ENCODE measurements around the gene FFAR4. TPM values are rescaled to one million over a fixed set of nuclear protein-coding genes. Genes with fewer than 3 reads are reported as not detected.
A peak's percentile ranks its signal among the peaks of the same experiment; 100 is the strongest.
"Not testable (repeated sequence)": the region's sequence is repeated elsewhere in the genome, so short reads cannot be mapped to it uniquely, and the experiment has no call there.

The FFAR4 gene
- total RNA-seq, 1 experiment from 2014 or later, result 0.92 TPM

DNA sequence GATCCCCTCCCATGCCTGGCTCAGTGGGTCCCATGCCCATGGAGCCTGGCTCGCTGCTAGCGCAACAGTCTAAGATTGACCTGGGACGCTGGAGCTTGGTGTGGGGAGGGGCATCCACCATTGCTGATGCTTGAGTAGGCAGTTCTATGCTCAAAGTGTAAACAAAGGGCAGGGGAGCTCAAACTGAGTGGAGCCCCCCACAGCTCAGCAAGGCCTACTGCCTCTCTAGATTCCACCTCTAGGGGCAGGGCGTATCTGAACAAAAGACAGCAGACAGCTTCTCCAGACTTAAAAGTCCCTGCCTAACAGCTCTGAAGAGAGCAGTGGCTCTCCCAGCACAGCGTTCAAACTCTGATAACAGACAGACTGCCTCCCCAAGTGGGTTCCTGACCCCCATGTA lies 31.2 kb upstream of the FFAR4 start:
- BruUV-seq (replicated peaks), result no TSS peak
- CTCF ChIA-PET, result no interaction called here
- Histone ChIP-seq H3K4me3 (ENCODE audit: low read depth in 2 of 2, low read length in 2 of 2) (no peak overlapping the region), H3K27ac (ENCODE audit: low read length) (no peak overlapping the region), H3K9me3 (ENCODE audit: control insufficient read depth, insufficient read depth, low read depth, low read length) (no peaks in the 10 kb centered on the region), H3K27me3 (ENCODE audit: control insufficient read depth, insufficient read depth, low read length) (no peaks in the 10 kb centered on the region), H3K36me3 (ENCODE audit: control insufficient read depth, insufficient read depth, low read length) (no peaks in the 10 kb centered on the region), H3K4me1 (ENCODE audit: control insufficient read depth, insufficient read depth, low read length) (no peaks in the 10 kb centered on the region)
- POLR2A ChIA-PET, result no interaction called here
- ATAC-seq (no peak), DNase-seq (ENCODE audit: low read depth, low spot score) (no peak)
- TF ChIP-seq SIN3A (IDR thresholded peaks at IDR 0.05; ENCODE audit: borderline replicate concordance, insufficient read depth, low read depth, low read length) (no peak), POLR2AphosphoS5 (IDR thresholded peaks at IDR 0.05; ENCODE audit: low read depth, low read length) (no peak)
- TF ChIP-seq, protein P1, sequence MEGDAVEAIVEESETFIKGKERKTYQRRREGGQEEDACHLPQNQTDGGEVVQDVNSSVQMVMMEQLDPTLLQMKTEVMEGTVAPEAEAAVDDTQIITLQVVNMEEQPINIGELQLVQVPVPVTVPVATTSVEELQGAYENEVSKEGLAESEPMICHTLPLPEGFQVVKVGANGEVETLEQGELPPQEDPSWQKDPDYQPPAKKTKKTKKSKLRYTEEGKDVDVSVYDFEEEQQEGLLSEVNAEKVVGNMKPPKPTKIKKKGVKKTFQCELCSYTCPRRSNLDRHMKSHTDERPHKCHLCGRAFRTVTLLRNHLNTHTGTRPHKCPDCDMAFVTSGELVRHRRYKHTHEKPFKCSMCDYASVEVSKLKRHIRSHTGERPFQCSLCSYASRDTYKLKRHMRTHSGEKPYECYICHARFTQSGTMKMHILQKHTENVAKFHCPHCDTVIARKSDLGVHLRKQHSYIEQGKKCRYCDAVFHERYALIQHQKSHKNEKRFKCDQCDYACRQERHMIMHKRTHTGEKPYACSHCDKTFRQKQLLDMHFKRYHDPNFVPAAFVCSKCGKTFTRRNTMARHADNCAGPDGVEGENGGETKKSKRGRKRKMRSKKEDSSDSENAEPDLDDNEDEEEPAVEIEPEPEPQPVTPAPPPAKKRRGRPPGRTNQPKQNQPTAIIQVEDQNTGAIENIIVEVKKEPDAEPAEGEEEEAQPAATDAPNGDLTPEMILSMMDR (IDR thresholded peaks at IDR 0.05), result no peak
- intact Hi-C loops (cut with micrococcal nuclease; ENCODE audit: unreplicated experiment) (no loop called here), in situ Hi-C loops (cut with HindIII; ENCODE audit: low pct_unique_long_range_greater_than_20kb, low sequenced_read_pairs) (no loop called here)

DNA sequence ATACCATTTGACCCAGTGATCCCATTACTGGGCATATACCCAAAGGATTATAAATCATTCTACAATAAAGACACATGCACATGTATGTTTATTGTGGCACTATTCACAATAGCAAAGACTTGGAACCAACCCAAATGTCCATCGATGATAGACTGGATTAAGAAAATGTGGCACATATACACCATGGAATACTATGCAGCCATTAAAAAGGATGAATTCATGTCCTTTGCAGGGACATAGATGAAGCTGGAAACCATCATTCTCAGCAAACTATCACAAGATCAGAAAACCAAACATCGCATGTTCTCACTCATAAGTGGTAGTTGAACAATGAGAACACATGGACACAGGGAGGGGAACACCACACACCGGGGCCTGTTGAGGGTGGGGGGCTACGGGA lies 25.6 kb upstream of the FFAR4 start:
- intact Hi-C loops (cut with micrococcal nuclease; ENCODE audit: unreplicated experiment); H3K4me3 ChIP-seq (ENCODE audit: low read depth in 2 of 2, low read length in 2 of 2); POLR2A ChIA-PET; BruUV-seq (replicated peaks); CTCF ChIA-PET; DNase-seq (ENCODE audit: low read depth, low spot score); H3K27ac ChIP-seq (ENCODE audit: low read length); H3K4me1 ChIP-seq (ENCODE audit: control insufficient read depth, insufficient read depth, low read length); H3K27me3 ChIP-seq (ENCODE audit: control insufficient read depth, insufficient read depth, low read length); H3K9me3 ChIP-seq (ENCODE audit: control insufficient read depth, insufficient read depth, low read depth, low read length); in situ Hi-C loops (cut with HindIII; ENCODE audit: low pct_unique_long_range_greater_than_20kb, low sequenced_read_pairs); H3K36me3 ChIP-seq (ENCODE audit: control insufficient read depth, insufficient read depth, low read length); ATAC-seq: not testable (repeated sequence)

DNA sequence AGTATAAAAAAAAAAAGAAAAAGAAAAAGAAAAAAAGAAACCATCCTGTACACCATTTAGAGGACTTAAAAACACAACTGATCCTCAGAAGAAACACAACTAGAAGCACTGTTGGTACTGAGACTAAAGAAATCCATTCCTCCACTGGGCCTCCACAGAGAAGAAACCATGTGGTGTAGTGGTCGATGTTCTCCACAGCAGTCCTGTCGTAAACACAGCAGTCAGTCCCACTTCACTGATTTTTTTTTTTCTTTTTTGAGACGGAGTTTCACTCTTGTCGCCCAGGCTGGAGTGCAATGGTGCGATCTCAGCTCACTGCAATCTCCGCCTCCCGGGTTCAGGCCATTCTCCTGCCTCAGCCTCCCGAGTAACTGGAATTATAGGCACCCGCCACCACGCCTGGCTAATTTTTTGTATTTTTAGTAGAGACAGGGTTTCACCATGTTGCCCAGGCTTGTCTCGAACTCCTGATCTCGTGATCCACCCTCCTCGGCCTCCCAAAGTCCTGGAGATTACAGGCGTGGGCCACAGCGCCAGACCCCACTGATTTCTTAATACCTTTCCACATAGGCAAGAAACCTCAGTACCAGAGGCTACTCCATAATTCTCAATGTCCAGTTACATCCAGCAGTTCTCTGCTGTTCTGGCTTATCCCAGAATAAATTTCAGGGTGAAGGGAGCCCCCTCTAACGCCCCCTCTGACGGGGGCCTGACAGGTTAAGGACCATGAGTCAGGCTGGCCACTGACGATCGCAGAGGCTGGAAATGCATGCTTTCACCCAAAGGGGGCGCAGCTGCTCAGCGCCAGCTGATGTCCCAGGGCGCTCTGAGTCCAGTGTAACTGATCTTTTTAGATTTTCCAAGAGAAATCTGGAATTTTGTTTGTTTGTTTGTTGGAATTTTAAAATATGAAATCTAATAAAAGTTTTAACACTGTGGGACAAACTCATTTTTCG lies 24.8 kb upstream of the FFAR4 start:
- Histone ChIP-seq H3K36me3 (ENCODE audit: control insufficient read depth, insufficient read depth, low read length) (no peaks in the 10 kb centered on the region), H3K27ac (ENCODE audit: low read length) (no peak overlapping the region), H3K27me3 (ENCODE audit: control insufficient read depth, insufficient read depth, low read length) (no peaks in the 10 kb centered on the region; the same call in 1 of the 2 replicates), H3K4me3 (ENCODE audit: low read depth in 2 of 2, low read length in 2 of 2) (no peak overlapping the region; a peak in 1 of 4 replicates), H3K9me3 (ENCODE audit: control insufficient read depth, insufficient read depth, low read depth, low read length) (no peaks in the 10 kb centered on the region), H3K4me1 (ENCODE audit: control insufficient read depth, insufficient read depth, low read length) (no peaks in the 10 kb centered on the region)
- intact Hi-C loops (cut with micrococcal nuclease; ENCODE audit: unreplicated experiment), result no loop called here
- no TSS peak for BruUV-seq (replicated peaks)
- TF ChIP-seq, protein P1 (IDR thresholded peaks at IDR 0.05), result peak; percentile 95
- TF ChIP-seq TCF7L2 (IDR thresholded peaks at IDR 0.05; ENCODE audit: low read depth, low read length), result no peak
- POLR2A ChIA-PET, result no interaction called here
- CTCF ChIA-PET, result no interaction called here
- ATAC-seq (peak; percentile 94), DNase-seq (ENCODE audit: low read depth, low spot score) (no peak)
- in situ Hi-C loops (cut with HindIII; ENCODE audit: low pct_unique_long_range_greater_than_20kb, low sequenced_read_pairs), result no loop called here

All from Panc1 (cell line).